CD4-positive, alpha-beta T cell treated with Interleukin-4 for 4 hours (primary cell): ENCODE data around the gene PHYH.
"Not testable (repeated sequence)": the region's sequence is repeated elsewhere in the genome, so short reads cannot be mapped to it uniquely, and the experiment has no call there.

Source experiments
- DNase-seq: peaks from one replicate; pipeline ENCODE4 v3.0.0-alpha.2; 2020

The PHYH gene

GRCh38 chr10:13319166-13319565, 19.3 kb upstream of the PHYH start:
- no peak for DNase-seq

- no peak for DNase-seq
Observed at GRCh38 chr10:13317474-13317873, 17.6 kb upstream of the PHYH start.

GRCh38 chr10:13316635-13317311, 16.9 kb upstream of the PHYH start:
- DNase-seq, result no peak

- no peak for DNase-seq
Observed at GRCh38 chr10:13315361-13315760, 15.5 kb upstream of the PHYH start.

- no peak for DNase-seq
Observed at GRCh38 chr10:13311177-13311575, 11.3 kb upstream of the PHYH start.

- no peak for DNase-seq
Observed at GRCh38 chr10:13310518-13311176, 10.8 kb upstream of the PHYH start.

- DNase-seq, result no peak
Observed at GRCh38 chr10:13309792-13310191, 9.9 kb upstream of the PHYH start.

GRCh38 chr10:13308096-13308495, 8.2 kb upstream of the PHYH start:
- DNase-seq, result no peak

- no peak for DNase-seq
Observed at GRCh38 chr10:13306103-13306502, 6.2 kb upstream of the PHYH start.

- no peak for DNase-seq
Observed at GRCh38 chr10:13302821-13303555, 3.1 kb upstream of the PHYH start.

- DNase-seq, result no peak
Observed at GRCh38 chr10:13298748-13299436, 972 bp downstream of the PHYH start.

GRCh38 chr10:13296476-13296875, 3.4 kb downstream of the PHYH start:
- DNase-seq, result no peak

GRCh38 chr10:13294784-13295183, 5.1 kb downstream of the PHYH start:
- no peak for DNase-seq

- DNase-seq, result no peak
Observed at GRCh38 chr10:13291821-13292773, 7.8 kb downstream of the PHYH start.

- no peak for DNase-seq
Observed at GRCh38 chr10:13291061-13291460, 8.8 kb downstream of the PHYH start.

- DNase-seq, result no peak
Observed at GRCh38 chr10:13284050-13284449, 15.8 kb downstream of the PHYH start.

GRCh38 chr10:13282348-13282747, 17.5 kb downstream of the PHYH start:
- not testable (repeated sequence) for DNase-seq

GRCh38 chr10:13276749-13277365, 23.0 kb downstream of the PHYH start:
- DNase-seq, result no peak

- DNase-seq, result not testable (repeated sequence)
Observed at GRCh38 chr10:13276146-13276545, 23.7 kb downstream of the PHYH start.

- DNase-seq, result no peak
Observed at GRCh38 chr10:13272164-13272571, 27.7 kb downstream of the PHYH start.

GRCh38 chr10:13271552-13272163, 28.2 kb downstream of the PHYH start:
- DNase-seq, result peak; percentile 35
